ENCODE data around the gene C22orf15. TPM values are rescaled to one million over a fixed set of nuclear protein-coding genes. Genes with fewer than 3 reads are reported as not detected.

The C22orf15 gene
- total RNA-seq, 1 experiment from 2014 or later: 2.7 TPM

GRCh38 chr22:23720855-23721254 lies 41.9 kb upstream of the C22orf15 start (continued):
- TF ChIP-seq, protein P1, sequence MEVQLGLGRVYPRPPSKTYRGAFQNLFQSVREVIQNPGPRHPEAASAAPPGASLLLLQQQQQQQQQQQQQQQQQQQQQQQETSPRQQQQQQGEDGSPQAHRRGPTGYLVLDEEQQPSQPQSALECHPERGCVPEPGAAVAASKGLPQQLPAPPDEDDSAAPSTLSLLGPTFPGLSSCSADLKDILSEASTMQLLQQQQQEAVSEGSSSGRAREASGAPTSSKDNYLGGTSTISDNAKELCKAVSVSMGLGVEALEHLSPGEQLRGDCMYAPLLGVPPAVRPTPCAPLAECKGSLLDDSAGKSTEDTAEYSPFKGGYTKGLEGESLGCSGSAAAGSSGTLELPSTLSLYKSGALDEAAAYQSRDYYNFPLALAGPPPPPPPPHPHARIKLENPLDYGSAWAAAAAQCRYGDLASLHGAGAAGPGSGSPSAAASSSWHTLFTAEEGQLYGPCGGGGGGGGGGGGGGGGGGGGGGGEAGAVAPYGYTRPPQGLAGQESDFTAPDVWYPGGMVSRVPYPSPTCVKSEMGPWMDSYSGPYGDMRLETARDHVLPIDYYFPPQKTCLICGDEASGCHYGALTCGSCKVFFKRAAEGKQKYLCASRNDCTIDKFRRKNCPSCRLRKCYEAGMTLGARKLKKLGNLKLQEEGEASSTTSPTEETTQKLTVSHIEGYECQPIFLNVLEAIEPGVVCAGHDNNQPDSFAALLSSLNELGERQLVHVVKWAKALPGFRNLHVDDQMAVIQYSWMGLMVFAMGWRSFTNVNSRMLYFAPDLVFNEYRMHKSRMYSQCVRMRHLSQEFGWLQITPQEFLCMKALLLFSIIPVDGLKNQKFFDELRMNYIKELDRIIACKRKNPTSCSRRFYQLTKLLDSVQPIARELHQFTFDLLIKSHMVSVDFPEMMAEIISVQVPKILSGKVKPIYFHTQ (CRISPR knock-in tag; IDR thresholded peaks at IDR 0.05): no peak
- TF ChIP-seq CREB1 (CRISPR knock-in tag; IDR thresholded peaks at IDR 0.05) (no peak), CTCF (IDR thresholded peaks at IDR 0.05) (no peak)
- TF ChIP-seq, protein P2, sequence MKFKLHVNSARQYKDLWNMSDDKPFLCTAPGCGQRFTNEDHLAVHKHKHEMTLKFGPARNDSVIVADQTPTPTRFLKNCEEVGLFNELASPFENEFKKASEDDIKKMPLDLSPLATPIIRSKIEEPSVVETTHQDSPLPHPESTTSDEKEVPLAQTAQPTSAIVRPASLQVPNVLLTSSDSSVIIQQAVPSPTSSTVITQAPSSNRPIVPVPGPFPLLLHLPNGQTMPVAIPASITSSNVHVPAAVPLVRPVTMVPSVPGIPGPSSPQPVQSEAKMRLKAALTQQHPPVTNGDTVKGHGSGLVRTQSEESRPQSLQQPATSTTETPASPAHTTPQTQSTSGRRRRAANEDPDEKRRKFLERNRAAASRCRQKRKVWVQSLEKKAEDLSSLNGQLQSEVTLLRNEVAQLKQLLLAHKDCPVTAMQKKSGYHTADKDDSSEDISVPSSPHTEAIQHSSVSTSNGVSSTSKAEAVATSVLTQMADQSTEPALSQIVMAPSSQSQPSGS (CRISPR knock-in tag; IDR thresholded peaks at IDR 0.05; ENCODE audit: borderline replicate concordance, low read depth): no peak

DNA sequence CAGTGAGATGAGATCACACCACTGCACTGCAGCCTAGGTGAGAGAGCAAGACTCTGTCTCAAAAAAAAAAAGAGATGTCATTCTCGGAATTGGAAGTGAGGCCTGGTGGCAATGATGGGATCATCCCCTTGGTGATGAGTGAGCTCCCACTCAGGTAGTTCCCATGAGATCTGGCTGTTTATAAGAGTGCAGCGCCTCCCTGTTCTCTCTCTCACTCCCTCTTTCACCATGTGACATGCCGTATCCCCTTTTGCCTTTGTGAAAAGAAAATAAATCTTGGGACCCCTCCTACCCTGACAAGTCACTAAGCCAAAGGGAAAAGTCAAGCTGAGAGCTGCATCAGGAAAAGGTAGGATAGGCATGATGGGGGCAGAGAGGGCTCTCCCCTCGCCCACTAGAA lies 40.6 kb upstream of the C22orf15 start:
- Mint-ChIP-seq H3K4me1 (0 out of 2 replicates have a peak, but pooled peaks cover 4% of the 10 kb centered on the region), H3K27ac (no peak overlapping the region), H3K9me3 (no peaks in the 10 kb centered on the region), H3K36me3 (no peaks in the 10 kb centered on the region), H3K4me3 (no peak overlapping the region), H3K27me3 (ENCODE audit: low read depth) (no peaks in the 10 kb centered on the region)
- POLR2A ChIA-PET: no interaction called here
- ATAC-seq (no peak), DNase-seq (ENCODE audit: low spot score) (no peak)
- CTCF ChIA-PET: interaction anchor here (0.5 kb wide), 1 partner anchor 11 kb away, joined by 3 read pairs; no protein-coding TSS in a partner anchor
- TF ChIP-seq FOXK1 (CRISPR knock-in tag; IDR thresholded peaks at IDR 0.05) (no peak), ESRRA (CRISPR knock-in tag; IDR thresholded peaks at IDR 0.05; ENCODE audit: borderline replicate concordance) (no peak), CDX4 (CRISPR knock-in tag; IDR thresholded peaks at IDR 0.05; ENCODE audit: borderline replicate concordance) (no peak), PRDM15 (CRISPR knock-in tag; IDR thresholded peaks at IDR 0.05) (no peak), NR2C2 (CRISPR knock-in tag; IDR thresholded peaks at IDR 0.05) (no peak), FOXJ3 (CRISPR knock-in tag; IDR thresholded peaks at IDR 0.05; ENCODE audit: borderline replicate concordance) (no peak), RELA (CRISPR knock-in tag; IDR thresholded peaks at IDR 0.05; ENCODE audit: borderline replicate concordance) (no peak), TEAD1 (CRISPR knock-in tag; IDR thresholded peaks at IDR 0.05) (no peak), RORB (CRISPR knock-in tag; IDR thresholded peaks at IDR 0.05) (no peak), MAX (CRISPR knock-in tag; IDR thresholded peaks at IDR 0.05) (no peak)
- TF ChIP-seq, protein P3, sequence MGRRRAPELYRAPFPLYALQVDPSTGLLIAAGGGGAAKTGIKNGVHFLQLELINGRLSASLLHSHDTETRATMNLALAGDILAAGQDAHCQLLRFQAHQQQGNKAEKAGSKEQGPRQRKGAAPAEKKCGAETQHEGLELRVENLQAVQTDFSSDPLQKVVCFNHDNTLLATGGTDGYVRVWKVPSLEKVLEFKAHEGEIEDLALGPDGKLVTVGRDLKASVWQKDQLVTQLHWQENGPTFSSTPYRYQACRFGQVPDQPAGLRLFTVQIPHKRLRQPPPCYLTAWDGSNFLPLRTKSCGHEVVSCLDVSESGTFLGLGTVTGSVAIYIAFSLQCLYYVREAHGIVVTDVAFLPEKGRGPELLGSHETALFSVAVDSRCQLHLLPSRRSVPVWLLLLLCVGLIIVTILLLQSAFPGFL (CRISPR knock-in tag; IDR thresholded peaks at IDR 0.05; ENCODE audit: borderline replicate concordance): no peak
- TF ChIP-seq, protein P4, sequence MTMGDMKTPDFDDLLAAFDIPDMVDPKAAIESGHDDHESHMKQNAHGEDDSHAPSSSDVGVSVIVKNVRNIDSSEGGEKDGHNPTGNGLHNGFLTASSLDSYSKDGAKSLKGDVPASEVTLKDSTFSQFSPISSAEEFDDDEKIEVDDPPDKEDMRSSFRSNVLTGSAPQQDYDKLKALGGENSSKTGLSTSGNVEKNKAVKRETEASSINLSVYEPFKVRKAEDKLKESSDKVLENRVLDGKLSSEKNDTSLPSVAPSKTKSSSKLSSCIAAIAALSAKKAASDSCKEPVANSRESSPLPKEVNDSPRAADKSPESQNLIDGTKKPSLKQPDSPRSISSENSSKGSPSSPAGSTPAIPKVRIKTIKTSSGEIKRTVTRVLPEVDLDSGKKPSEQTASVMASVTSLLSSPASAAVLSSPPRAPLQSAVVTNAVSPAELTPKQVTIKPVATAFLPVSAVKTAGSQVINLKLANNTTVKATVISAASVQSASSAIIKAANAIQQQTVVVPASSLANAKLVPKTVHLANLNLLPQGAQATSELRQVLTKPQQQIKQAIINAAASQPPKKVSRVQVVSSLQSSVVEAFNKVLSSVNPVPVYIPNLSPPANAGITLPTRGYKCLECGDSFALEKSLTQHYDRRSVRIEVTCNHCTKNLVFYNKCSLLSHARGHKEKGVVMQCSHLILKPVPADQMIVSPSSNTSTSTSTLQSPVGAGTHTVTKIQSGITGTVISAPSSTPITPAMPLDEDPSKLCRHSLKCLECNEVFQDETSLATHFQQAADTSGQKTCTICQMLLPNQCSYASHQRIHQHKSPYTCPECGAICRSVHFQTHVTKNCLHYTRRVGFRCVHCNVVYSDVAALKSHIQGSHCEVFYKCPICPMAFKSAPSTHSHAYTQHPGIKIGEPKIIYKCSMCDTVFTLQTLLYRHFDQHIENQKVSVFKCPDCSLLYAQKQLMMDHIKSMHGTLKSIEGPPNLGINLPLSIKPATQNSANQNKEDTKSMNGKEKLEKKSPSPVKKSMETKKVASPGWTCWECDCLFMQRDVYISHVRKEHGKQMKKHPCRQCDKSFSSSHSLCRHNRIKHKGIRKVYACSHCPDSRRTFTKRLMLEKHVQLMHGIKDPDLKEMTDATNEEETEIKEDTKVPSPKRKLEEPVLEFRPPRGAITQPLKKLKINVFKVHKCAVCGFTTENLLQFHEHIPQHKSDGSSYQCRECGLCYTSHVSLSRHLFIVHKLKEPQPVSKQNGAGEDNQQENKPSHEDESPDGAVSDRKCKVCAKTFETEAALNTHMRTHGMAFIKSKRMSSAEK (CRISPR knock-in tag; IDR thresholded peaks at IDR 0.05; ENCODE audit: borderline replicate concordance): no peak
- TF ChIP-seq, protein P5, sequence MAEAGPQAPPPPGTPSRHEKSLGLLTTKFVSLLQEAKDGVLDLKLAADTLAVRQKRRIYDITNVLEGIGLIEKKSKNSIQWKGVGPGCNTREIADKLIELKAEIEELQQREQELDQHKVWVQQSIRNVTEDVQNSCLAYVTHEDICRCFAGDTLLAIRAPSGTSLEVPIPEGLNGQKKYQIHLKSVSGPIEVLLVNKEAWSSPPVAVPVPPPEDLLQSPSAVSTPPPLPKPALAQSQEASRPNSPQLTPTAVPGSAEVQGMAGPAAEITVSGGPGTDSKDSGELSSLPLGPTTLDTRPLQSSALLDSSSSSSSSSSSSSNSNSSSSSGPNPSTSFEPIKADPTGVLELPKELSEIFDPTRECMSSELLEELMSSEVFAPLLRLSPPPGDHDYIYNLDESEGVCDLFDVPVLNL (CRISPR knock-in tag; IDR thresholded peaks at IDR 0.05; ENCODE audit: borderline replicate concordance, low read depth): no peak
